ENCODE measurements around the gene ADARB2.

DNA sequence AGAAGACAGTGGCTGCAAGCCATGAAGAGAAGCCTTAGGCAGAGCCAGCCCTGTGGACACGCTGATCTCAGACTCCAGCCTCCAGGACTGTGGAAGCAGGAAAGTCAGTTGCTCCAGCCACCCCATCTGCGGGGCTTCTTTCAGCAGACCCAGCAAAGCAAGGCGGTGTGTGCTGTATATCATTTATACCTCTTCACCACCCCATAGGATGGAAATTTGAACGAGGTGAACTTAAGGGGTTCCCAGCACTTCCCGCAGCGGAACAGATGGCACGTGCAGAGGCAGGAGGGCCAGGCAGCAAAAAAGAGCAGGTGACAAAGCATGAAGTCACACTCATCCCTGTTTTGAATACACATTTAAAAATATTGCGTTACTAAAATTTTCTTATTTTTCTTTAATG is 159.4 kb downstream of the ADARB2 start:
- TF ChIP-seq SREBF2 (IDR thresholded peaks at IDR 0.05; ENCODE audit: low read length): no peak
- TF ChIP-seq POLR2AphosphoS5 (IDR thresholded peaks at IDR 0.05; ENCODE audit: low read length): no peak
- TF ChIP-seq, protein P1, sequence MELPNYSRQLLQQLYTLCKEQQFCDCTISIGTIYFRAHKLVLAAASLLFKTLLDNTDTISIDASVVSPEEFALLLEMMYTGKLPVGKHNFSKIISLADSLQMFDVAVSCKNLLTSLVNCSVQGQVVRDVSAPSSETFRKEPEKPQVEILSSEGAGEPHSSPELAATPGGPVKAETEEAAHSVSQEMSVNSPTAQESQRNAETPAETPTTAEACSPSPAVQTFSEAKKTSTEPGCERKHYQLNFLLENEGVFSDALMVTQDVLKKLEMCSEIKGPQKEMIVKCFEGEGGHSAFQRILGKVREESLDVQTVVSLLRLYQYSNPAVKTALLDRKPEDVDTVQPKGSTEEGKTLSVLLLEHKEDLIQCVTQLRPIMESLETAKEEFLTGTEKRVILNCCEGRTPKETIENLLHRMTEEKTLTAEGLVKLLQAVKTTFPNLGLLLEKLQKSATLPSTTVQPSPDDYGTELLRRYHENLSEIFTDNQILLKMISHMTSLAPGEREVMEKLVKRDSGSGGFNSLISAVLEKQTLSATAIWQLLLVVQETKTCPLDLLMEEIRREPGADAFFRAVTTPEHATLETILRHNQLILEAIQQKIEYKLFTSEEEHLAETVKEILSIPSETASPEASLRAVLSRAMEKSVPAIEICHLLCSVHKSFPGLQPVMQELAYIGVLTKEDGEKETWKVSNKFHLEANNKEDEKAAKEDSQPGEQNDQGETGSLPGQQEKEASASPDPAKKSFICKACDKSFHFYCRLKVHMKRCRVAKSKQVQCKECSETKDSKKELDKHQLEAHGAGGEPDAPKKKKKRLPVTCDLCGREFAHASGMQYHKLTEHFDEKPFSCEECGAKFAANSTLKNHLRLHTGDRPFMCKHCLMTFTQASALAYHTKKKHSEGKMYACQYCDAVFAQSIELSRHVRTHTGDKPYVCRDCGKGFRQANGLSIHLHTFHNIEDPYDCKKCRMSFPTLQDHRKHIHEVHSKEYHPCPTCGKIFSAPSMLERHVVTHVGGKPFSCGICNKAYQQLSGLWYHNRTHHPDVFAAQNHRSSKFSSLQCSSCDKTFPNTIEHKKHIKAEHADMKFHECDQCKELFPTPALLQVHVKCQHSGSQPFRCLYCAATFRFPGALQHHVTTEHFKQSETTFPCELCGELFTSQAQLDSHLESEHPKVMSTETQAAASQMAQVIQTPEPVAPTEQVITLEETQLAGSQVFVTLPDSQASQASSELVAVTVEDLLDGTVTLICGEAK (IDR thresholded peaks at IDR 0.05; ENCODE audit: borderline replicate concordance): no peak
- TF ChIP-seq ZSCAN29 (IDR thresholded peaks at IDR 0.05): no peak
- TF ChIP-seq SIX5 (IDR thresholded peaks at IDR 0.05; ENCODE audit: low read depth, low read length, severe bottlenecking): no peak
- TF ChIP-seq TAF1 (IDR thresholded peaks at IDR 0.05; ENCODE audit: borderline replicate concordance, low read depth, low read length): no peak
- no peak for TF ChIP-seq MXI1 (IDR thresholded peaks at IDR 0.05; ENCODE audit: low read depth, low read length)
- TF ChIP-seq POLR2AphosphoS2 (IDR thresholded peaks at IDR 0.05; ENCODE audit: low read depth, low read length): no peak
- TF ChIP-seq SMC3 (IDR thresholded peaks at IDR 0.05; ENCODE audit: borderline replicate concordance, low read length): no peak
- TF ChIP-seq EZH2 (IDR thresholded peaks at IDR 0.05; ENCODE audit: borderline replicate concordance, control insufficient read depth, low read depth, low read length): no peak

Measured in GM12878 (cell line).